Measurements from ENCODE around the gene OSTF1.

The OSTF1 gene

GRCh38 chr9:75120686-75121085 is 32.4 kb downstream of the OSTF1 start:
- no peak for DNase-seq (ENCODE audit: low read depth in 2 of 2)

DNA sequence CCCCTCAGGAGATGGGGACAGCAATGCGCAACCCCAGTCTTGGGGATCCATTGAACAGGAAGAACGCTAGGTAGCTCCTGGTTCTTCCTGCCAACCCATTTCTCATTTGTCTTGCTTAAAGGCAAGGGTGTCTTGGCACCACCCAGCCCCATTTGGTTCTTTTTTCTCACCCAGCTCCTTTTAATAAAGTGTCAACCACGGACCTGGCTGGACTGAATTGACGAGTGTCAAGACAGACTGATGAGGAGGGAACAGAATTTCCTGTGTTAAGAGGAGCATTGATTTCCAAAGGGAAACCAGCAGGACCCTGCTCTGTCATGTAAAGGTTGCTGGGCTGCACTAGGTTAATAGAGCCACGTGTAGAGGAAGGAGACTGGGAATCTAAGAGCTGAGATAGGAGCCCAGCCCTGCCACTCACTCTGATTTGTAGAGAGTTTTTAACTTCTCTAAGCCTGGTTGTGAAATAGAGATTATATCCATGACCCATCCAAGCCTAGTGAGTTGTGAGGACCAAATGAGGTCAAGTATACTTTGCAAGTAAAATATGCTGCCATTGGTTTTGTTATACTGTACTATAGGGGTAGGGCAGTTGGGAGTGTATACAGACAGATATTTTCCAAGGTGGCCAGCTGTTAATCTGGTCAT is 33.7 kb downstream of the OSTF1 start:
- DNase-seq (ENCODE audit: low read depth in 2 of 2) = no peak

GRCh38 chr9:75123696-75124095 is 35.4 kb downstream of the OSTF1 start:
- no peak for DNase-seq (ENCODE audit: low read depth in 2 of 2)

- no peak for DNase-seq (ENCODE audit: low read depth in 2 of 2)
Measured at GRCh38 chr9:75128535-75128934, 40.2 kb downstream of the OSTF1 start.

DNA sequence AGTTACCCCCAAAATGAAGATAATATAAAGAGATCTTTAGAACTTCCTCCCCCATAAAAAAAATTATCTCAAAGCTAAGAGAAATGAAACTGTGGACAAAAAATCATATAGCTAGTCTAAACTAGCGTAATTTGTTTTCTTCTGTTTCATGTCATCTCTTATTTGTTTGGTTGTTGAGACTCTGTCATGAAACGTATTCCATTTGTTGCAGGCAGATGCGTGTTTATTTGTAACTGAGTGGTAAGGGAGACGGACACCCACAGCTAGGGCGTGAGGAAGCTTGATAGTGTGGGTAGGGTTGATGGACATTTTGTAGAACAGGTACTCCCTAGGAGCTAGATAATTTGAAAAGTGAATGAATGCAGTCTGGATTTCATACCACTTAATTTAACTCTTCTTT is 41.9 kb downstream of the OSTF1 start:
- no peak for DNase-seq (ENCODE audit: low read depth in 2 of 2)

GRCh38 chr9:75130621-75131230 is 42.4 kb downstream of the OSTF1 start:
- DNase-seq (ENCODE audit: low read depth in 2 of 2) = no peak

GRCh38 chr9:75131700-75132099 is 43.4 kb downstream of the OSTF1 start:
- no peak for DNase-seq (ENCODE audit: low read depth in 2 of 2)

DNA sequence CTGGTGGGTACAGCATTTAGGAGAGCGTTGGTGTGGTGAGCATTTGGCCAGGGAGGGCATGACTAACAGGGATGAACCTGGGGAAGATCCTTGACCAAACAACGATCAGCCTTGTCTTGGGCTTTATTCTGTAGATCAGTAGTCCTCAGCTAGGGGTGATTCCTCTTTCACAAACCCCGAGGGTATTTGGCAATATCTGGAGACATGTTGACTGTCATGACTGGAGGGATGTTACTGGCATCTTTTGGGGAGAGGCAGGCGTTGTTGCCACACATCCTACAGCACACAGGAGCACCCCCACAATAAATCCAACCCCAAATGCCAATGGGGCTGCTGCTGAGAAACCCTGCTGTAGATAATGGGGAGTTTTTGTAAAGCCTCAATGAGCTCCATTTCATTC is 43.9 kb downstream of the OSTF1 start:
- no peak for DNase-seq (ENCODE audit: low read depth in 2 of 2)

DNA sequence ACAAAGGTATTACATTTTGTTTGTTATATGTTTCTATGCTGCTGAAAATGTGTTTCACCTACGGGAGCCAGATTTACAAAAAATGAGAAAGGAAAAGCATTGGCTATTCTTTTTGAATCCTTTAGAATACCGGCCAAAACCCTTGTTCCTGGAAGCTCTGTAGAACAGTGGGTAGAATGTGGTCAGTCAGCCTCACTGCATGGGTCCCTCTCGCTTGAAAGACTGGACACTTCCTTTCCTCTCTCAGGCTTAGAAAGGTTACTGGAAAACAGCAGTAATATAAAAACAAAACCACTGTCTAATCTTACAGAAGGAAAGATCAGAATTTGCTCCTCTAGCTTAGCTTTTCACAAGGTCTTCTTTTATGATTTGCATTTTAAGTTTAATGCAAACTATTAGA is 45.1 kb downstream of the OSTF1 start:
- DNase-seq (ENCODE audit: low read depth in 2 of 2) = no peak

DNA sequence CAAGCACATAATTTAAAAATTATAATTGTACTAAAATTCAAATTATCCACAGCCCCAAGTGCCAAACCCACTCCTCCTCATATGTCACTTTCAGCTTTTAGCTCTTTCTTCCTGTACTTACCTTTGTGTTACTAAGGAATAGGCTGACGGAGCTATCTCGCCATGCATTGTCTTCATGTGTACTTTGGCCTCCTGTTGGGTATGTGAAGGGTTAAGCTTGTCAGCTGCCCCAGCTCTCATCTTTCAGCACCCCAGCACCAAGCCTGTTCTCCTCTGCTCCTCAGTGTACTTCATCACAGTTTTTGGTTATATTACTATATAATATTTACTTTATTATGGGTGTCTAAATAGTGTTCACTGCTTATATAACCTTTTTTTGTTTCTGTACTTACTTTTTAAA is 46.2 kb downstream of the OSTF1 start:
- no peak for DNase-seq (ENCODE audit: low read depth in 2 of 2)

DNA sequence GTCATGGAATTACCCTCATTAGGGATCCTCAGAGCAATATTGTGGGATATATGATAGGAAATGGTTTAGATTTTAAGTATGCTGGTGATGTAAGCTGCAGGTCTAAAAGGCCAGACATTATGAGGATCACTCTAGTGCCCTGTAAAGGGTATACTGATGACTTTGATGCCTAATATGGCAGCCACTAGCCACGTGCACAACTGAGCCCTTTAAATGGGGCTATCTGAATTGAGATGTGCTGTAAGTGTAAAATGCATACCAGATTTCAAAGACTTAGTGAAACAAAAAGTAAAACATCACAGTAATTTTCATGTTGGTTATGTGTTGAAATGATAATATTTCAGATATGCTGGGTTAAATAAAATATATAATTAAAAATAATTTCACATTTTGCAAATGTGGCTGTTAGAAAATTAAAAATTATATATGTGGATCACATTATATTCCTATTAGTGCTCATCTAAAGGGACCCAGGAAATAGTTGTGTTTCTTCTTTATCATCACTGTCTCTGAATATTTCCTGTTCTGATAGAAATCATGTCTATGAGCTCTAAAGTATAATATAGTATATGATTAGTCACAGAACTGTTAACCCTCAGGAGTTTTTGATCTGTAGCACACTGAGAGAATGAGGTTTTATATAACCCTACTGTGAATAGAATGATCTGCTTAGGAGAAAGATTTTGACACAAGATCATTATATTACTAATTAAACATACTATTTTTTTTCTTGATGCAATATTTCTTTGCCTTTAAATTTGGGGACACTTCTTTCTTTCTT is 50.1 kb downstream of the OSTF1 start:
- no peak for DNase-seq (ENCODE audit: low read depth in 2 of 2)

DNA sequence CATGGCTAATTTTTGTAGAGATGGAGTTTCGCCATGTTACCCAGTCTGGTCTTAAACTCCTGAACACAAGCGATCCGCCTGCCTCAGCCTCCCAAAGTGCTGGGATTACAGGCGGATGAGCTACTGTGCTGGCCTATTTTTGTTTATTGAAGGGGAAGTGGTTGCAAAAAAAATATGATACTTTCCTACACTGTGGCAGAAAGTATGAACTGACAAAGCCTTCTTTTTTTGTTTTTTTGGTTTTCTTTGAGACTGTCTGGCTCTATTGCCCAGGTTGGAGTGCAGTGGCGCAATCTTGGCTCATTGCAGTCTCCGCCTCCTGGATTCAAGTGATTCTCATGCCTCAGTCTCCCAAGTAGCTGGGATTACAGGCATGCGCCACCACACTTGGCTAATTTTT is 50.9 kb downstream of the OSTF1 start:
- no peak for DNase-seq (ENCODE audit: low read depth in 2 of 2)

DNA sequence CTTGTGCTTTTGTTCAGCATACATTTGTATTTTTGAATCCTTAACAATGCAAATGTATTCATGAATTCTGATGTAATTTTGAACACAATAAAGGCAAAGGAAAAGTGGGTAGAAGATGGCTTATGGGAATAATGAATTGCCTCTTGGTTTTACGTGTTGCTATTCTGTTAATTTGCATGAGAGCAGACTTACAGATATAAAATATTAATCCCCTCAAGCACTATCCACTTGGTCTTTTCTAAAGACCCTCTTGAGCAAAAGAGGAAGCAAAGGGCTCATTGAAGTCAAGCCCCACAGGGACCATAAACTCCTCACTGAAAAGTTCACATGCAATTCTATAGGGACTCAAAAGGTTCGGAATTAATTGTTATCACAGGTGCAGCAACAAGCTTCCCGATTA is 51.9 kb downstream of the OSTF1 start:
- no peak for DNase-seq (ENCODE audit: low read depth in 2 of 2)

- DNase-seq (ENCODE audit: low read depth in 2 of 2) = no peak
Measured at GRCh38 chr9:75142202-75142601, 53.9 kb downstream of the OSTF1 start.

- DNase-seq (ENCODE audit: low read depth in 2 of 2) = no peak
Measured at GRCh38 chr9:75146229-75146628, 57.9 kb downstream of the OSTF1 start.

DNA sequence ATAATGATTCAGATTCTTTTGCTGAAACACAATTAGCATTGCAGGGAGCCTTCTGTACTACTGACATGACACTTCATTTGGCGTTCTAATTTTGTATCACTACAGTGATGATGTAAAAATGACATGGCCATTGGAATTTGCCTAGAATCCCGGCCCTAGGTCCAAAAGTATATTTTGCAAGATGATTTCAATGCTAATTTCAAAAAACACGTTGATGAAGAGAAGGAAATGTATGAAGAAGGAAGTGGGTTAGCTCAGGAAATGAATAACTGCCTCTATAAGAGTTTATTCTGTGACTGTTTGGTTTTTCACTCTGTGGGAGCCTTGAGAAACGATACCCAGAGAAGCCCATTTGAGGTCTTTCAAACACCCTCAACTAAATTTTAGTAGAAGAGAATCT is 59.3 kb downstream of the OSTF1 start:
- DNase-seq (ENCODE audit: low read depth in 2 of 2) = no peak

DNA sequence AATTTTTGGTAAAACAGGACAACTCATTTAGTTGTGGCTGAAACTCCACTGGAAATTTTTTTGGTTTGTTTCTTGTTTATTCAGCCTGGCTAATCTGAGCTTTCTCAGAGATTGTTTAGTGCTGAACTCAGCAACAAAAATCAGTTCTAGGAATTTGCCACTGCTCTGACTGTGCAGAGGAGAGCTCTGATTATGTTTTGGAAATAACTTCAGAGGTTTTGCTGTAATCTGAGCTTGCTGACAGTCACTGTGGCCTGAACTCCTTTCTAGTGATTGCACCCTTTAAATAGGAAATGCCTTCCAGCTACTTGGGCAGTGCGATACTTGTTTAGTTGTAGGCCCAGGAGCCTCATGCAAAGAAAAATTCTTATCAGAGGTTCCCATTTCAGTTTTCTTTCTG is 60.2 kb downstream of the OSTF1 start:
- DNase-seq (ENCODE audit: low read depth in 2 of 2) = no peak

DNA sequence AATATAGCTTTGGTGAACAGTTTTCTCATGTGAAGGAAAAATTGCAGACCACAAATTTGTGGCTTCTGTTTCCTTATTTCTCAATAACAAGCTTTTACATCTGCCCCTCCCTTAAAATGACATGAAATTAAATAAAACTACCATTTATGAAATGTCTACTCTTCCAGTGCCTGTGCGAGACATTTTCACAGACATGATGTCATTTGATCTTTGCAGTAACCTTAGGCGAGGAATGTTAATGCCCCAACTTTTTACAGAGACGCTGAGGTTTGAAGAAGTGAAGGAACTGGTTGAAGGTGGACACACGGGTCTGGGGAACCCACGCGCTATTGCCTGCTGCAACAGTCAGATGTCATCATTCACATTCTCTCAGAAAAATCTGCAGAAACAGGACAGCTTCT is 61.5 kb downstream of the OSTF1 start:
- DNase-seq (ENCODE audit: low read depth in 2 of 2) = no peak

GRCh38 chr9:75150512-75150911 is 62.2 kb downstream of the OSTF1 start:
- no peak for DNase-seq (ENCODE audit: low read depth in 2 of 2)

DNA sequence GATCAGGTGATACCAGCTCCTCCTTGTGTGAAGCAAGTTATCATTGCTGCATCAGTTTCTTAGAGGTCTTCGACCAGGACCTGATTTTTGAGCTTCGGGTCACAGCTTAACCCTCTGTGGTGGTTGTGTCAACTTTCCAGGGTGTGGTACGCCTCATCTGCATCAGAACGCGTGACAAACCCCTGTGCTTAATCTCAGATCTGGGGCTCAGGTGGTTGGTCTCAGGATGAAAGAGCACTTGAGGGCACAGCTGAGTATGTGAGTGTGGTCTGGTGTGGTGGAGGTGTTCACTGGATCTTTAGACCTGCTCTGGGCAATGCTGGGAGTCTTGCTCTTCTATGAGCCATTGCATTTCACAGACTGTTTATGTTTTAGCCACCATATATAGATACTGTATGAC is 64.1 kb downstream of the OSTF1 start:
- DNase-seq (ENCODE audit: low read depth in 2 of 2) = peak; percentile 19 to 58

DNA sequence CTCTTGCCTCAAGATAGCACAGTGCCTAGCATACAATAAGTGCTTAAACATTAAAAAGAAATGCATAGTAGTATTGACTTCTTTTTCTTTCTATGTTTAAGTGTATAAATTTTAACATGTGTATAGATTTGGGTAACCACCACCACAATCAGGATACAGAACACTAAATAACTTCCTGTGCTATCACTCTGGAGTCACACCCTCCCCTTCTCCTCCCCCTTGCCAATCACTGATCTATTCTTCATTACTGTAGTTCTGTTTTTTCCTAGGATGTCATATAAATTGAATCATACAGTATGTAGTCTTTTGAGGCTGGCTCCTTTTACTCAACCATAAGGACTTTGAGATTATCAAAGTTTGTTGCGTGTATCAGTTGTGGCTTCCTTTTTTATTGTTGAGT is 68.5 kb downstream of the OSTF1 start:
- no peak for DNase-seq (ENCODE audit: low read depth in 2 of 2)

DNA sequence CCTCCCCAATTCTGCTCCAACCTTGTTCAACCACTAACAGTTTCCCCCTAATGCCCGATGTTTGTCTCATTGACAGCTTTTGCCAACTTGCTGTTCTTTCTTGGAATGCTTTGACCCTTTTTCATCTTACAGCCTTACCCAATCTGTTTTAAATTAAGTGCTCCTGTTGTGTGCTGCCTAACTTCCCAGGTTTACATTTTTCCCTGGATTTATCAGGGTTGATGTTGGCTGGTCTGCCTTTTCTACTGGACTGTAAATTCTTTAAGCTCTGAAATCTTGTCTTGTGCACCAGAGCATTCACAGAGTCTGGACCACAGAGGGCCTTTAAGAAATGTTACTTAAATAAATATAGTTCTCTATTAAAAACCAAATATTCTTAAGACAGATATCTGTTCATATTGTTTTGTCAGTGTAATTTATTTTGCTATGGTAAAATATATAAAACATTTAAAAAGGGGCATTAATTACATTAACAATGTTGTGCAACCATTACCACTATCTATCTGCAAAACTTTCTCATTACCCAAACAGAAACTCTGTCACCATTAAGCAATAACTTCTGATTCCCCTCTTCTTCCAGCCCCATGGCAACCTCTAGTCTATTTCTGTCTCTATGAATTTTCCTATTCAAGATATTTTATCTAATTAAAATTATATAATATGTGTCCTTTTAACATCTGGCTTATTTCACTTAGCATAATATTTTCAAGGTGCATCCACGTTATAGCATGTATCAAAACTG is 73.0 kb downstream of the OSTF1 start:
- DNase-seq (ENCODE audit: low read depth in 2 of 2) = no peak

- DNase-seq (ENCODE audit: low read depth in 2 of 2) = no peak
Measured at GRCh38 chr9:75163764-75164163, 75.5 kb downstream of the OSTF1 start.
